ENCODE data around the gene PUS1.

DNA sequence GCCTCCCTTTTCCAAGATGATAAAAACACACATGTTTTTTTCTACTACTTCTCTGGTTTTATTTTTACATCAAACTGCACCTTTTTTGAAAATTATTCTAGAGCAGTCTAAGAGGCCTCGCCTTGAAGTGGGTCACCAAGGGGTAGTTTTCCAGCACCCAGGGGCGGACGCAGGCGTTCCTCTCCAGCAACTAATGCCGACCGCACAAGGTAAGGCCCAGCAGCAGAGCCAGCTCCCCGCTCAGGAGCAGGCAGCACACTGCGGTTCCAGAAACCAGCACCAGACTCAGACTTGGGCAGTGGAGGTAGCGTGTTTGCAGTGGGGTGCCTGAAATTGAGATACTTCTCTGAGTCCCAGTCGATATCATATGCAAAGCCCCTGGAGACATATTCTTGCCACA is 52.3 kb downstream of the PUS1 start:
- TF ChIP-seq POLR2A (IDR thresholded peaks at IDR 0.05), result no peak
- no peak for TF ChIP-seq CTCF (IDR thresholded peaks at IDR 0.05)

Measured in right lobe of liver (tissue), 4 donors.